K562 (cell line): Measurements from ENCODE around the gene DEF6. TPM values are rescaled to one million over a fixed set of nuclear protein-coding genes. Genes with fewer than 3 reads are reported as not detected.

Experiments
- ETS2 ChIP-seq: IDR thresholded peaks from 2 replicates; pipeline ENCODE4 v1.6.1; 2016; ENCODE audit warnings: borderline replicate concordance, missing genetic modification characterization, mild to moderate bottlenecking, moderate library complexity, missing compliant biosample characterization; ENCODE audit not compliant: poor library complexity, severe bottlenecking
- ETV6 ChIP-seq, 3 experiments: fragments of 150-350 bp in 1 of 3; sonication (generic) in 1 of 3; formaldehyde crosslinking in 1 of 3; IDR thresholded peaks; 2 replicates each; pipeline versions ENCODE4 v1.6.1 to v1.8.0; 2014 to 2022; ENCODE audit warnings: borderline replicate concordance in 2 of 3, low read depth in 2 of 3, antibody characterized with exemption in 1 of 3, low read length in 1 of 3, mild to moderate bottlenecking in 1 of 3, missing genetic modification reagents in 1 of 3
- FOXJ2 ChIP-seq: fragments of 200-800 bp; sonication (Bioruptor generic); IDR thresholded peaks from 2 replicates; pipeline ENCODE4 v1.6.1; 2016; ENCODE audit warnings: missing genetic modification characterization, missing compliant biosample characterization
- FOXP1 ChIP-seq: sonication (generic); formaldehyde crosslinking; IDR thresholded peaks from 2 replicates; pipeline ENCODE4 v1.8.0; 2022; ENCODE audit warnings: mild to moderate bottlenecking, missing genetic modification reagents
- HDAC2 ChIP-seq: fragments of 450-650 bp; IDR thresholded peaks from 2 replicates; pipeline ENCODE4 v1.6.1; 2016; ENCODE audit warnings: mild to moderate bottlenecking
- HLTF ChIP-seq: fragments of 450-650 bp; IDR thresholded peaks from 2 replicates; pipeline ENCODE4 v1.6.1; 2016
- KAT8 ChIP-seq: fragments of 450-650 bp; IDR thresholded peaks from 2 replicates; pipeline ENCODE4 v1.6.1; 2016; ENCODE audit warnings: low read depth, mild to moderate bottlenecking
- NELFE ChIP-seq: IDR thresholded peaks from 2 replicates; pipeline ENCODE4 v1.6.1; 2011; ENCODE audit warnings: mild to moderate bottlenecking; ENCODE audit not compliant: insufficient read depth, insufficient read length
- NR4A1 ChIP-seq, 2 experiments: fragments of 250-450 bp in 1 of 2; fragments of 450-650 bp in 1 of 2; sonication (Bioruptor Pico) in 1 of 2; IDR thresholded peaks; 2 replicates each; pipeline versions ENCODE4 v1.4.0 to v1.6.1; 2016 to 2020; ENCODE audit warnings: mild to moderate bottlenecking in 2 of 2, missing compliant biosample characterization in 1 of 2, missing genetic modification characterization in 1 of 2, moderate library complexity in 1 of 2
- POLR2B ChIP-seq: fragments of 450-650 bp; IDR thresholded peaks from 2 replicates; pipeline ENCODE4 v1.6.1; 2018; ENCODE audit warnings: low read depth; ENCODE audit not compliant: partially characterized antibody
- POLR3G ChIP-seq: IDR thresholded peaks from 2 replicates; pipeline ENCODE4 v1.6.1; 2011; ENCODE audit not compliant: insufficient read length, insufficient replicate concordance; ENCODE audit errors: extremely low read depth
- RHOXF2B ChIP-seq: fragments of 250-450 bp; sonication (Bioruptor Pico); conservative IDR thresholded peaks from 2 replicates; pipeline ENCODE4 v1.5.1; 2021
- ZNF140 ChIP-seq: fragments of 250-450 bp; sonication (Bioruptor Pico); IDR thresholded peaks from 2 replicates; pipeline ENCODE4 v1.8.0; 2021; ENCODE audit warnings: moderate library complexity, mild to moderate bottlenecking, inconsistent platforms
- ZNF253 ChIP-seq: fragments of 250-450 bp; sonication (Bioruptor Pico); conservative IDR thresholded peaks from 2 replicates; pipeline ENCODE4 v1.6.1; 2021; ENCODE audit warnings: mild to moderate bottlenecking
- ZNF717 ChIP-seq: fragments of 250-450 bp; sonication (Bioruptor Pico); IDR thresholded peaks from 2 replicates; pipeline ENCODE4 v1.5.0; 2021
- ZNF766 ChIP-seq: fragments of 200-800 bp; sonication (Bioruptor generic); conservative IDR thresholded peaks from 2 replicates; pipeline ENCODE4 v1.6.1; 2016; ENCODE audit warnings: missing genetic modification characterization, missing compliant biosample characterization
- polyA plus RNA-seq, 8 experiments: library from polyadenylated mRNA; depleted of rRNA in 4 of 8; stranded (reverse) in 5 of 8; unstranded in 3 of 8; fragments of >200 nt; fragmentation: Nextera tagmentation in 2 of 8; fragmentation: Illumina TruSeq in 1 of 8; extraction: Ambion mirVana in 2 of 8; extraction: Trizol in 1 of 8; gene quantifications; 2 replicates each; pipeline versions ENCODE4 v1.2.1 to v1.2.3, GENCODE V29; 2011 to 2014; ENCODE audit warnings: inconsistent platforms in 1 of 8, missing spikeins in 1 of 8
- total RNA-seq, 7 experiments: library from RNA; depleted of rRNA in 6 of 7; stranded (reverse); fragments of >200 nt in 6 of 7; fragmentation: Illumina TruSeq in 2 of 7; extraction: Trizol in 2 of 7; gene quantifications; 2 replicates each; pipeline versions ENCODE4 v1.2.1 to v1.2.3, GENCODE V29; 2011 to 2021; ENCODE audit warnings: low replicate concordance in 1 of 7
- TF ChIP-seq, protein P1 (sequence below), 2 experiments: fragments of 450-650 bp; conservative IDR thresholded peaks; 2 replicates each; pipeline ENCODE4 v1.6.1; 2017; ENCODE audit warnings: mild to moderate bottlenecking in 2 of 2, moderate library complexity in 2 of 2
- TF ChIP-seq, protein P2 (sequence below): sonication (generic); formaldehyde crosslinking; IDR thresholded peaks from 2 replicates; pipeline ENCODE4 v1.5.0; 2020; ENCODE audit warnings: missing genetic modification reagents
- TF ChIP-seq, protein P3 (sequence below): sonication (generic); formaldehyde crosslinking; IDR thresholded peaks from 2 replicates; pipeline ENCODE4 v1.8.0; 2022; ENCODE audit warnings: mild to moderate bottlenecking, missing genetic modification reagents
- TF ChIP-seq, protein P4 (sequence below): fragments of 450-650 bp; formaldehyde crosslinking; IDR thresholded peaks from 2 replicates; pipeline ENCODE4 v1.4.0; 2020; ENCODE audit warnings: mild to moderate bottlenecking
- TF ChIP-seq, protein P5 (sequence below): fragments of 450-650 bp; IDR thresholded peaks from 2 replicates; pipeline ENCODE4 v1.6.1; 2016; ENCODE audit warnings: borderline replicate concordance

The DEF6 gene
- total and polyA plus RNA-seq, 9 of the 15 experiments (the other 6 are each of a cell fraction or from before 2014, with no cell fraction given), result 1.3 to 44.6 (median 22.7) TPM

DNA sequence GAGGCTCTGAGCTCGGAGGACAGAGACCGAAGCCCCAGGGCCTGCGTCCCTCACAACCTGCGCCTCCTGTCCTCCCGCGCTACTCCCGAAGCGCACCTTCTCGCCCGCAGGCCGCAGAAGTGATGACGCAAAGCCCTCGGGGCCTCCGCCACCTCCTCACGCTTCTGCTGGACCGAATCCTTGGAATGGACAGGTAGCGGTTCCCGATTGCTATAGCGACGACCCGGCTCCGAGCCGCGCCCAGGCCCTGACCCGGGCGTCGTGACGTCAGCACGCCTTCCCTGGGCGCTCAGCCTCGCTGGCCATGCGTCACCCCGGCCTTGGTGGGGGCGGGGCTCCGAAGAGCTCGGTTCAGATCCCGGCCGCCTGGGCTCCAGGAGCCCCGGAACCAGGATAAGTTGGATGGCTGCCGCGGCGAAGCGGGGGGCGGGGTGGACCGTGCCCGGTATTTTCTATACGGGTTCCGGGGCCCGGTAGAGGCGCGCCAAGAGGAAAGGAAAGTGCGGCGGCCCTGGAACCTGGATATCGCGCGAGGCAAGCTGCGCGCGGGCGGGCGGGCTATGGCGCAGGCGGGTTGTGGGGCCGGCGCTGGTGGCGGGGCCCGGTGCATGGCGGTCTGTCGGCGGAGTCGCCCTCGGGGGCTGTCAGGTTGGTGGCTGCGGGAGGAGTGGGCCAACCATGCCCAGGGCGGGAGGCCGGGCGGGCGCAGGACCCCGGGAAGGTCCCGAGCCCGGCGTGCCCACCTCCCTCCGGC is 38.2 kb upstream of the DEF6 start, which contains the start of gene ZNF76 (continued):
- TF ChIP-seq HDAC2, result peak; percentile 84; the same call in 1 of the 2 replicates
- no peak for TF ChIP-seq ETS2 (tag)
- TF ChIP-seq FOXJ2 (tag), result peak; percentile 89
- TF ChIP-seq, protein P1, sequence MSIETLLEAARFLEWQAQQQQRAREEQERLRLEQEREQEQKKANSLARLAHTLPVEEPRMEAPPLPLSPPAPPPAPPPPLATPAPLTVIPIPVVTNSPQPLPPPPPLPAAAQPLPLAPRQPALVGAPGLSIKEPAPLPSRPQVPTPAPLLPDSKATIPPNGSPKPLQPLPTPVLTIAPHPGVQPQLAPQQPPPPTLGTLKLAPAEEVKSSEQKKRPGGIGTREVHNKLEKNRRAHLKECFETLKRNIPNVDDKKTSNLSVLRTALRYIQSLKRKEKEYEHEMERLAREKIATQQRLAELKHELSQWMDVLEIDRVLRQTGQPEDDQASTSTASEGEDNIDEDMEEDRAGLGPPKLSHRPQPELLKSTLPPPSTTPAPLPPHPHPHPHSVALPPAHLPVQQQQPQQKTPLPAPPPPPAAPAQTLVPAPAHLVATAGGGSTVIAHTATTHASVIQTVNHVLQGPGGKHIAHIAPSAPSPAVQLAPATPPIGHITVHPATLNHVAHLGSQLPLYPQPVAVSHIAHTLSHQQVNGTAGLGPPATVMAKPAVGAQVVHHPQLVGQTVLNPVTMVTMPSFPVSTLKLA (conservative IDR thresholded peaks at IDR 0.05), result peak; percentile 93 to 96
- TF ChIP-seq HLTF, result no peak
- 0 out of 4 replicates have a peak, but pooled peaks of 1 of the 2 experiments have one; percentile 31 for TF ChIP-seq ETV6 (IDR thresholded peaks at IDR 0.05; ENCODE audit: borderline replicate concordance in 1 of 2, low read depth in 2 of 2, low read length in 1 of 2)
- TF ChIP-seq ETV6 (CRISPR knock-in tag; IDR thresholded peaks at IDR 0.05; ENCODE audit: borderline replicate concordance), result no peak
- TF ChIP-seq, protein P2, sequence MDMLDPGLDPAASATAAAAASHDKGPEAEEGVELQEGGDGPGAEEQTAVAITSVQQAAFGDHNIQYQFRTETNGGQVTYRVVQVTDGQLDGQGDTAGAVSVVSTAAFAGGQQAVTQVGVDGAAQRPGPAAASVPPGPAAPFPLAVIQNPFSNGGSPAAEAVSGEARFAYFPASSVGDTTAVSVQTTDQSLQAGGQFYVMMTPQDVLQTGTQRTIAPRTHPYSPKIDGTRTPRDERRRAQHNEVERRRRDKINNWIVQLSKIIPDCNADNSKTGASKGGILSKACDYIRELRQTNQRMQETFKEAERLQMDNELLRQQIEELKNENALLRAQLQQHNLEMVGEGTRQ (CRISPR knock-in tag), result no peak
- peak; percentile 96 for TF ChIP-seq NR4A1 (CRISPR knock-in tag; IDR thresholded peaks at IDR 0.05)
- peak; percentile 69 for TF ChIP-seq NR4A1 (tag; IDR thresholded peaks at IDR 0.05)
- TF ChIP-seq ZNF140 (CRISPR knock-in tag), result no peak
- no peak for TF ChIP-seq ZNF253
- TF ChIP-seq, protein P3, sequence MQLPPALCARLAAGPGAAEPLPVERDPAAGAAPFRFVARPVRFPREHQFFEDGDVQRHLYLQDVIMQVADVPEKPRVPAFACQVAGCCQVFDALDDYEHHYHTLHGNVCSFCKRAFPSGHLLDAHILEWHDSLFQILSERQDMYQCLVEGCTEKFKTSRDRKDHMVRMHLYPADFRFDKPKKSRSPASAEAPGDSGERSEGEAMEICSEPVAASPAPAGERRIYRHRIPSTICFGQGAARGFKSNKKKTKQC, result peak; percentile 47; the same call in 1 of the 2 replicates
- TF ChIP-seq NELFE, result no peak
- TF ChIP-seq ZNF717, result no peak
- 0 out of 2 replicates have a peak, but pooled peaks have one; percentile 59 for TF ChIP-seq RHOXF2B
- no peak for TF ChIP-seq POLR2B
- TF ChIP-seq, protein P4, sequence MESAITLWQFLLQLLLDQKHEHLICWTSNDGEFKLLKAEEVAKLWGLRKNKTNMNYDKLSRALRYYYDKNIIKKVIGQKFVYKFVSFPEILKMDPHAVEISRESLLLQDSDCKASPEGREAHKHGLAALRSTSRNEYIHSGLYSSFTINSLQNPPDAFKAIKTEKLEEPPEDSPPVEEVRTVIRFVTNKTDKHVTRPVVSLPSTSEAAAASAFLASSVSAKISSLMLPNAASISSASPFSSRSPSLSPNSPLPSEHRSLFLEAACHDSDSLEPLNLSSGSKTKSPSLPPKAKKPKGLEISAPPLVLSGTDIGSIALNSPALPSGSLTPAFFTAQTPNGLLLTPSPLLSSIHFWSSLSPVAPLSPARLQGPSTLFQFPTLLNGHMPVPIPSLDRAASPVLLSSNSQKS (CRISPR knock-in tag), result no peak
- no peak for TF ChIP-seq POLR3G
- TF ChIP-seq, protein P5, sequence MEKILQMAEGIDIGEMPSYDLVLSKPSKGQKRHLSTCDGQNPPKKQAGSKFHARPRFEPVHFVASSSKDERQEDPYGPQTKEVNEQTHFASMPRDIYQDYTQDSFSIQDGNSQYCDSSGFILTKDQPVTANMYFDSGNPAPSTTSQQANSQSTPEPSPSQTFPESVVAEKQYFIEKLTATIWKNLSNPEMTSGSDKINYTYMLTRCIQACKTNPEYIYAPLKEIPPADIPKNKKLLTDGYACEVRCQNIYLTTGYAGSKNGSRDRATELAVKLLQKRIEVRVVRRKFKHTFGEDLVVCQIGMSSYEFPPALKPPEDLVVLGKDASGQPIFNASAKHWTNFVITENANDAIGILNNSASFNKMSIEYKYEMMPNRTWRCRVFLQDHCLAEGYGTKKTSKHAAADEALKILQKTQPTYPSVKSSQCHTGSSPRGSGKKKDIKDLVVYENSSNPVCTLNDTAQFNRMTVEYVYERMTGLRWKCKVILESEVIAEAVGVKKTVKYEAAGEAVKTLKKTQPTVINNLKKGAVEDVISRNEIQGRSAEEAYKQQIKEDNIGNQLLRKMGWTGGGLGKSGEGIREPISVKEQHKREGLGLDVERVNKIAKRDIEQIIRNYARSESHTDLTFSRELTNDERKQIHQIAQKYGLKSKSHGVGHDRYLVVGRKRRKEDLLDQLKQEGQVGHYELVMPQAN, result peak; percentile 95
- TF ChIP-seq ZNF766 (CRISPR knock-in tag), result peak; percentile 52; the same call in 1 of the 2 replicates
- TF ChIP-seq FOXP1, result peak; percentile 25; the same call in 1 of the 2 replicates
- TF ChIP-seq KAT8, result no peak
